HUES48 (cell line): Measurements from ENCODE around the gene PDS5A.
A peak's percentile ranks its signal among the peaks of the same experiment; 100 is the strongest.
"Not testable (repeated sequence)": the region's sequence is repeated elsewhere in the genome, so short reads cannot be mapped to it uniquely, and the experiment has no call there.

Source experiments
- H3K27ac ChIP-seq: one replicate; pipeline ENCODE4 v1.7.0; 2013; ENCODE audit warnings: low read depth, low read length, inconsistent platforms
- H3K27me3 ChIP-seq: 2 replicates; pipeline ENCODE4 v1.6.1; 2013; ENCODE audit warnings: mild to moderate bottlenecking, low read length; ENCODE audit not compliant: control insufficient read depth, insufficient read depth
- H3K36me3 ChIP-seq: 2 replicates; pipeline ENCODE4 v1.6.1; 2013; ENCODE audit warnings: low read length; ENCODE audit not compliant: control insufficient read depth, insufficient read depth
- H3K4me1 ChIP-seq: 2 replicates; pipeline ENCODE4 v1.6.1; 2013; ENCODE audit warnings: mild to moderate bottlenecking, low read length; ENCODE audit not compliant: control insufficient read depth, insufficient read depth
- H3K4me3 ChIP-seq: 2 replicates; pipeline ENCODE4 v1.5.1; 2013; ENCODE audit warnings: mild to moderate bottlenecking, low read depth, low read length
- H3K9ac ChIP-seq: 2 replicates; pipeline ENCODE4 v1.6.1; 2013; ENCODE audit warnings: mild to moderate bottlenecking, low read depth, low read length, moderate library complexity
- H3K9me3 ChIP-seq: 2 replicates; pipeline ENCODE4 v1.6.1; 2013; ENCODE audit warnings: low read length; ENCODE audit not compliant: control insufficient read depth, insufficient read depth

The PDS5A gene

DNA sequence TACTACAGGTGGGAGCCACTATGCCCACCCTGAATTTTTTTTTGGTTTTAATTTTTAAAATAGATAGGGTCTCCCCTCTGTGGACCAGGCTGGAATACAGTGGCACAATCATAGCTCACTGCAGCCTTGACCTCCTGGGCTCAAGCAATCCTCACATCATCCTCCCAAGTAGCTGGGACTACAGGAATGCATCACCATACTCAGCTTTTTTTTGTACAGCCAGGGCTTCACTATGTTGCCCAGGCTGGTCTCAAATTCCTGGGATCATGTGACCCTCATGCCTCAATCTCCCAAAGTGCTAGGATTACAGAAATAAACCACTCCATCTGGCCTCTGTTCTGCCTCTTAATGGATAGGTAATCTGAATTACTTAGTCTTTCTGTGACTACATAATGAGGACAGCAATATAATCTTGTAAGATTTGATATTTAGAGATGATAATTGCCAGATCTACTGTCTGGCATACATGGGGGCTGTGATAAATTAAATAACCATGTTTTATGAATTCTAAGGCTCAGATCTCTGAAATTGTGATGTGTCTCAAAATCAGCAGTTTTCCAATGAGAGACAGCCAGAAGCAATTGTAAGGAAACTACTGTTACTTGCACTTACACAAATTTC lies 26.7 kb downstream of the PDS5A start:
- Histone ChIP-seq H3K4me1 (peaks cover 11% of the 10 kb centered on the region), H3K36me3 (no peaks in the 10 kb centered on the region; the same call in 1 of the 2 replicates), H3K9ac (no peak overlapping the region), H3K9me3 (no peaks in the 10 kb centered on the region), H3K4me3 (no peak overlapping the region), H3K27me3 (no peaks in the 10 kb centered on the region), H3K27ac (no peak overlapping the region)

DNA sequence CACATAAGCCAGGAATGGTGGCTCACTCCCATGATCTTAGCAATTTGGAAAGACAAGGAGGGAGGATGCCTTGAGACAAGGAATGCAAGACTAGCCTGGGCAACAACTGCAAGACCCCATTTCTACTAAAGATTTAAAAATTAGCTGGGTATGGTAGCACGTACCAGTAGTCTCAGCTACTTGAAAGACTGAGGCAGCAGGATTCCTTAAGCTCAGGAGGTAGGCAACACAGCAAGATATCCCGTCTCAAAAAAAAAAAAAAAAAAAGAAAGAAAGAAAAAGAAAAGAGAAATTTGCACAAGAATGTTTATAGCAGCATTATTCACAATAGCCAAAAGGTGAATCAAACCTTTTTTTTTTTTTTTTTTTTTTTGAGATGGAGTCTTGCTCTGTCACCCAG lies 29.7 kb downstream of the PDS5A start:
- peak overlapping the region; percentile 23 for H3K27ac ChIP-seq
- H3K36me3 ChIP-seq: no peaks in the 10 kb centered on the region
- H3K27me3 ChIP-seq: no peaks in the 10 kb centered on the region
- no peak overlapping the region for H3K4me3 ChIP-seq
- H3K9ac ChIP-seq: no peak overlapping the region
- no peaks in the 10 kb centered on the region for H3K9me3 ChIP-seq
- peaks cover 11% of the 10 kb centered on the region for H3K4me1 ChIP-seq

DNA sequence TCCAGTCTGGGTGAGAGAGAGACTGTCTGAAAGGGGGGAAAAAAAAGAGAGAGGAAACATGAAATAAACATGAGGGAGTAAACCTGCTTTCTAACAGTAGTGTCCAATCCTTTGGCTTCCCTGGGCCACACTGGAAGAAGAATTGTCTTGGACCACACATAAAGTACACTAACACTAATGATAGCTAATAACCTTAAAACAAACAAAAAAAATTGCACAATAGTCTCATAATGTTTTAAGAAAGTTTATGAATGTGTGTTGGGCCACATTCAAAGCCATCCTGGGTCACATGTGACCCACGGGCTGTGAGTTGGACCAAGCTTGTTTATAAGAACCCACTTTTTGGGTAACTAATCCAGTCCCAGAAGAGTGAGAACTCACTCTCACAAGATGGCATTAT lies 30.3 kb downstream of the PDS5A start:
- Histone ChIP-seq H3K4me3 (no peak overlapping the region), H3K36me3 (no peaks in the 10 kb centered on the region), H3K27me3 (no peaks in the 10 kb centered on the region), H3K27ac (peak overlapping the region; percentile 23), H3K9me3 (no peaks in the 10 kb centered on the region), H3K4me1 (peaks cover 14% of the 10 kb centered on the region), H3K9ac (no peak overlapping the region)

DNA sequence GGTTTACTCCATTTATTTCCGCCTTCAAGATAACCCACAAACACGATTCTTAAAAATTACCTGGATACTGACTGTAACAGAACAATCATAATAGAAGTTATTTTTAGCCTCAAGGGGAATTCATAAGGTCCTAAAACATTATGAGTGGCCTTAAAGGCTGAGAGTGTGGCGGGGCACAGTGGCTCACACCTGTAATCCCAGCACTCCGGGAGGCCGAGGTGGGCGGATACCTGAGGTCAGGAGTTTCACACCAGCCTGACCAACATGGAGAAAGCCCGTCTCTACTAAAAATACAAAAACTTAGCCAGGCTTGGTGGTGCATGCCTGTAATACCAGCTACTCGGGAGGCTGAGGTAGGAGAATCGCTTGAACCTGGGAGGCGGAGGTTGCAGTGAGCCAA lies 33.5 kb downstream of the PDS5A start:
- H3K4me3 ChIP-seq, H3K27me3 ChIP-seq, H3K27ac ChIP-seq, H3K9me3 ChIP-seq, H3K9ac ChIP-seq, H3K36me3 ChIP-seq: not testable (repeated sequence)
- peaks cover 20% of the 10 kb centered on the region for H3K4me1 ChIP-seq

DNA sequence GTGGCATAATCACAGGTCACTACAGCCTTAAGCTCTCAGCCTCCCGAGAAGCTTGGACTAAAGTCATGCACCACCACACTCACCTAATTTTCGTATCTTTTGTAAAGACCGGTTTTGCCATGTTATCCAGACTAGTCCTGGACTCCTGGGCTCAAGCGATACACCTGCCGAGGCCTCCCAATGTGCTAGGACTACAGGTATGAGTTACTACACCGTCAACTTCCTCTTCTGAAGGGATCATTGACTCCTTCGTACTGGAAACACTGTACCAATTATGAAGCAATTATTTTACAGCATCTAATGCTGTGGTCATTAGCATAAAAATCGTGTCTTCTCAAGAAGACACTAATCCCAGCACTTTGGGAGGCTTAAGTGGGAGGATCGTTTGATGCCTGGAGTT lies 35.2 kb downstream of the PDS5A start:
- Histone ChIP-seq H3K27ac (no peak overlapping the region), H3K36me3 (no peaks in the 10 kb centered on the region), H3K27me3 (no peaks in the 10 kb centered on the region), H3K4me1 (peaks cover 19% of the 10 kb centered on the region), H3K4me3 (no peak overlapping the region), H3K9ac (no peak overlapping the region), H3K9me3 (no peaks in the 10 kb centered on the region)

DNA sequence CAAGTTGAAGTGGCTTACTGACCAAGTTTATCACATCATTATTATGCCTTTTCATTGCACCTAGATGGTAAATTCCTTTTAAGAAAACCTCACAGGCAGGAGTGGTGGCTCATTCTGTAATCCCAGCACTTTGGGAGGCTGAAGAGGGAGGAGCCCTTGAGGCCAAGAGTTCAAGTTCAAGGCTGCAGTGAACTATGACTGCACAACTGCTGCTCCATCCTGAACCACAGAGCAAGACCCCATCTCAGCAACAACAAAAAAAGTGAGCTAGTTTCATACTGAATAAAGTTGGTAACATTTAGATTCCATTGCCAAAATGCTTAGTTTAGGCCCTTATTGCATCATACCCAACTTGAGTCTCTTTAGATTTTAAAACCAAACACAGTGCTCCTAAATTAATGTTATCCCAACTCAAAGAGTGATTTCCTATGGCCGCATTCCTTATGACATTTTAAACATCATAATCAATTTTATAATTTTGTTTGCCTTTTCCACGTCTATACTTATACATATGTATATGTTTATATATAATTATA lies 36.0 kb downstream of the PDS5A start:
- Histone ChIP-seq H3K27me3 (no peaks in the 10 kb centered on the region), H3K27ac (no peak overlapping the region), H3K9me3 (no peaks in the 10 kb centered on the region), H3K4me3 (no peak overlapping the region), H3K9ac (no peak overlapping the region), H3K4me1 (peaks cover 19% of the 10 kb centered on the region), H3K36me3 (no peaks in the 10 kb centered on the region)

DNA sequence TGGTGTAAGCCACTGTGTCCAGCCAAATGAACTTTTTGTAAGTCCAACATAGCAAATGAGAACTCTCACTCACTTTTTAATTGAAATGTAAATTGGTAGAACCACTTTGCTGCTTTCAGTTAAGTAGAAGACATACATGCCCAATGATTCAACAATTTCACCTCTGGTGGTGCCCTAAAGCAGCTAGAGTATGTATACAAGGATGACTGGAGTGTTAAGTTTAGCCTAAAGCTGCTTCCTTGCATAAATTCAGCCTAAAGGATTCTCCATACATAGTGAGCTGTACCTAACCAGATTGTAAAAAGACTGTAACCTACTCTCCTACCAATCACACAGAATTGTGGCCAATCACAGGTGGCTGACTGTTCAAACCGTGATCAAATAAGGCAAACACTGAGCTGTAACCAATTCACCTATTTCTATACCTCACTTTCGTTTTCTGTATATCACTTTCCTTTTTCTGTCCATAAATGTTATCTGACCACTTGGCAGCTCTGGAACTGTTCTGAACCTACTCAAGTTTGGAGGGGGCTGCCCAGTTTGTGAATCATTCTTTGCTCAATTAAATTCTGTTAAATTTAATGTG lies 39.9 kb downstream of the PDS5A start:
- peaks cover 3% of the 10 kb centered on the region; the same call in 1 of the 2 replicates for H3K36me3 ChIP-seq

DNA sequence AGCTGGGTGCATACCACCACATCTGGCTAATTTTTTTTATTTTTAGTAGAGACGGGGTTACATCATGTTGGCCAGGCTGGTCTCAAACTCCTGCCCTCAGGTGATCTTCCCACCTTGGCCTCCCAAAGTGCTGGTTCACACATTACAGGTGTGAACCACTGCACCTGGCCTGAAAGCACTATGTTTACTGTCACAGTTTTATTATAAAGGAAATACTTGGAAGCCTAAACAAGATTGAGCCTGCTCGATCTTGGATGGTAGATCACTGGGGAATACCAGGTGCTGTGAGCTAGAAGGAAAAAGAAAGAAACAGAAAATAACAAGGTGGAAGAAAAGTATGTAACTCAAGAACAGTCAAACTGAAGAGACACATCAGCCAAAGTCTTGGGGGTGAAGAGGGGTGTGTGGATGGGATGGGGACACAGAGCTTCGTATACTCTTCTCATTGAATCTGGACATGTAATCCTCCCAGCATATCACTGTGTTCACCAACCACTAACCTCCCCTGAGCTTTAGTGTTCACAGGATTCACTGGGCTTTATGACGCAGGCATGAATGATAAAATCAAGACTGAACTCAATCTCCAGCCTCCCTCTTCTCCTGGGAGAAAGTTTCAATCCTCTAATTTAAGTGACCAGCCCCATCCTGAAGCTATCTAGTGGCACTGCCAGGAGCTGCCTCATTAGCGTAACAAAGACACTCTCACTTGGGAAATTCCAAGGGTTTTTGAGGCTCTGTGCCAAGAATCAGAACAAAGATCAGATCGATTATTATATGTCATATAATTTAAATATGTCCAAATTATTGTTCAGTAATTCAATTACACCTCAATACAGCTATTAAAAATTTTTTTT lies 40.9 kb downstream of the PDS5A start:
- peaks cover 3% of the 10 kb centered on the region; the same call in 1 of the 2 replicates for H3K36me3 ChIP-seq
- no peak overlapping the region for H3K4me3 ChIP-seq
- no peak overlapping the region for H3K9ac ChIP-seq
- H3K27me3 ChIP-seq: no peaks in the 10 kb centered on the region
- H3K27ac ChIP-seq: peak overlapping the region; percentile 13
- peaks cover 26% of the 10 kb centered on the region for H3K4me1 ChIP-seq
- H3K9me3 ChIP-seq: no peaks in the 10 kb centered on the region

More for the DNA sequence above, 39.9 kb downstream of the PDS5A start:
- Histone ChIP-seq H3K27me3 (no peaks in the 10 kb centered on the region), H3K4me1 (peaks cover 32% of the 10 kb centered on the region), H3K9me3 (no peaks in the 10 kb centered on the region), H3K9ac (no peak overlapping the region), H3K4me3 (no peak overlapping the region), H3K27ac (no peak overlapping the region)

DNA sequence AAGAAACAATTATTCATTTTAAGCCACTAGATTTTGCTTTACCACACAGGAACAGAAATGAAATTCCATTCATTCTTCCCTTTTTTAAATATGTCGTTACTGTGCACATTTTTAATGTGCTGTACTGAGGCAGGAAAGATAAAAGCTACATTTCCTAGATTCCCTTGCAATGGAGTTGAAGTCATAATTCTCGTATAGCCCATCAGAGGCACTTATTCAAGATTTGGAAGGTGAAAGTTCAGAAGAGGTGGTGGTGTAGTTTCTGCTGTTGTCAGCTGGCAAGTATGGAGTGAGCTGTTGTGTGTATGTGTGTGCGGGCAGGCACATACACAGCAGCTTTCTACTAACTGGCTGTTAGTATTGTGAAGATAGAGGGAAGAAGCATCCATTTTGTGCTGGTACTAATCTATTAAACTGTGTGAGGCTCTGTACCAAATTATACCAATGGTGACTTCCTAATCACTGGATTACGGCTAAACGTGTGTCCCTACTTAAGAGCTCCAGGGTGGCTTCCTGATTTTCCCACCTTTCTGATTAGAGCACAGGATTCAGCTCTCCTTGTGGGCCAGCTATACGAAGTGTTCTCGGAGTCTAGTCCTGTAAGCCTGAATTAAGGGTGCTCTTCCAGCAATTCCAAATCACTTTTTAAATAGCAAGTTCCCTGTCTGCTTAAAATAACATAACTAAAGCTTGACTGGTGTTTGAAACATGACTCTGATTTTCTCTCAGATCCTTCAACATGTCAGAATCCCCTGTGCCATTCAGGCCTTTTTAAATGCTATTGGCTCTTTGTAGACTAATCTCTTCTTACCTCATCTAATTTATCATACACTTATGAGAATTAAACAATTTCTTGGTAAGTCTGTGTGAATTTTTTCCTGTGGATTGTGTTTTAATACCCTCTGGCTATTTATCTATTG lies 43.8 kb downstream of the PDS5A start:
- Histone ChIP-seq H3K27ac (no peak overlapping the region), H3K27me3 (no peaks in the 10 kb centered on the region), H3K9ac (no peak overlapping the region), H3K9me3 (no peaks in the 10 kb centered on the region), H3K4me3 (no peak overlapping the region), H3K36me3 (peaks cover 3% of the 10 kb centered on the region; the same call in 1 of the 2 replicates), H3K4me1 (peaks cover 22% of the 10 kb centered on the region)

DNA sequence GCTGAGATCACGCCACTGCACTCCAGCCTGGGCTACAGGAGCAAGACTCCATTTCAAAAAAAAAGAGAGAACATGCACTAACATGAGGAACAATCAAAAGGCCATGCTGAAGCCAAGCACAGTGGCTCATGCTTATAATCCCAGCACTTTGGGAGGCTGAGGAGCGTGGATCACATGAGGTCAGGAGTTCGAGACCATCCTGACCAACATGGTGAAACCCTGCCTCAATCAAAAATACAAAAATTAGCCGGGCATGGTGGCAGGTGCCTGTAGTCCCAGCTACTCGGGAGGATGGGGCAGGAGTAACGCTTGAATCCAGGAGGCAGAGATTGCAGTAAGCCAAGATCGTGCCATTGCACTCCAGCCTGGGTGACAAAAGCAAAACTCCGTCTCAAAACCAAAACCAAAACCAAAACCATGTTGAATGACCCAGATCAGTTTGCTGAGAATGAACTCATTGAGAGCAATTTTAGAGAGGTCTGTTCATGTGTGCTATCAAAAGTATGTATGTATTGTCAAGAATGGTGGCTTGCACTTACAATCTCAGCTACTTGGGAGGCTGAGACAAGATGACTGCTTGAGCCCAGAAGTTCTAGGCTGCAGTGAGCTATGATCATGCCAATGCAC lies 44.8 kb downstream of the PDS5A start:
- Histone ChIP-seq H3K27ac (no peak overlapping the region), H3K4me1 (peaks cover 22% of the 10 kb centered on the region), H3K27me3 (no peaks in the 10 kb centered on the region), H3K9ac (no peak overlapping the region), H3K4me3 (no peak overlapping the region), H3K36me3 (peaks cover 8% of the 10 kb centered on the region), H3K9me3 (no peaks in the 10 kb centered on the region)
